ENCODE measurements around the gene CNGB1.

DNA sequence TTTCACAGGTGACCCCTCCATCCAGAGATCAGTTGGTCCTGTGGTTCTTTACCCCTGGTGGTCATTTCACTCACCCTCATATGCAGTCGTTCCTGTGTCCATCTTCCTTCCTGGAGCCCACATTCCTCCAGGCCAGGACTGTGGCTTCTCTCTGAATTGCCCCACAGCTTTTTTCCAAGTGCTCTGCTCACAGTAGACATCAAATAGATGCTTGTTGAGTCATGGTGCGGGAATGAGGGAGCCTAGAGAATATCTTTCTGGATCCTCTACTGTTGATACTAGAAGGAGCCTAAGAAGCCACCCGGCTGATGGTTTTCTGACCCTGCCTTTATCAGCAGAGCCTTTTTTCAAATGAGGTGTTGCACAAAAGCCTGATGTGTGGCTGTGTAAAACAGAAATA is 40.7 kb upstream of the CNGB1 start:
- TF ChIP-seq, protein P1, sequence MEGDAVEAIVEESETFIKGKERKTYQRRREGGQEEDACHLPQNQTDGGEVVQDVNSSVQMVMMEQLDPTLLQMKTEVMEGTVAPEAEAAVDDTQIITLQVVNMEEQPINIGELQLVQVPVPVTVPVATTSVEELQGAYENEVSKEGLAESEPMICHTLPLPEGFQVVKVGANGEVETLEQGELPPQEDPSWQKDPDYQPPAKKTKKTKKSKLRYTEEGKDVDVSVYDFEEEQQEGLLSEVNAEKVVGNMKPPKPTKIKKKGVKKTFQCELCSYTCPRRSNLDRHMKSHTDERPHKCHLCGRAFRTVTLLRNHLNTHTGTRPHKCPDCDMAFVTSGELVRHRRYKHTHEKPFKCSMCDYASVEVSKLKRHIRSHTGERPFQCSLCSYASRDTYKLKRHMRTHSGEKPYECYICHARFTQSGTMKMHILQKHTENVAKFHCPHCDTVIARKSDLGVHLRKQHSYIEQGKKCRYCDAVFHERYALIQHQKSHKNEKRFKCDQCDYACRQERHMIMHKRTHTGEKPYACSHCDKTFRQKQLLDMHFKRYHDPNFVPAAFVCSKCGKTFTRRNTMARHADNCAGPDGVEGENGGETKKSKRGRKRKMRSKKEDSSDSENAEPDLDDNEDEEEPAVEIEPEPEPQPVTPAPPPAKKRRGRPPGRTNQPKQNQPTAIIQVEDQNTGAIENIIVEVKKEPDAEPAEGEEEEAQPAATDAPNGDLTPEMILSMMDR (IDR thresholded peaks at IDR 0.05): no peak
- no peak for TF ChIP-seq EP300 (IDR thresholded peaks at IDR 0.05; ENCODE audit: low read depth)
